Activated T-cell treated with anti-CD3 and anti-CD28 coated beads, Interleukin-2, amount 50 U/mL, for 72 hours (primary cell): ENCODE measurements around the gene GNAI3. TPM values are rescaled to one million over a fixed set of nuclear protein-coding genes. Genes with fewer than 3 reads are reported as not detected.

Experiments used
- ATAC-seq, 2 donors: fragments of 150-1000 bp; cut with Tn5 transposase; replicated peaks in 1 of 2; 2 replicates each; pipeline ENCODE4 v1.10.0; 2021; ENCODE audit warnings: moderate library complexity in 2 of 2, mild to moderate bottlenecking in 1 of 2
- DNase-seq, 2 donors: peaks; one replicate each; pipeline ENCODE4 v3.0.0; 2021 to 2022; ENCODE audit warnings: mixed read lengths in 1 of 2
- H3K27ac Mint-ChIP-seq: one replicate; pipeline ENCODE4 v1.8.0; 2022; ENCODE audit warnings: mild to moderate bottlenecking, moderate library complexity, mixed read lengths
- H3K27me3 Mint-ChIP-seq: one replicate; pipeline ENCODE4 v1.8.0; 2022; ENCODE audit warnings: low read depth, mixed read lengths
- H3K36me3 Mint-ChIP-seq, 2 donors: one replicate each; pipeline ENCODE4 v1.8.0; 2022; ENCODE audit warnings: mixed read lengths in 2 of 2, mild to moderate bottlenecking in 1 of 2; ENCODE audit not compliant: insufficient read depth in 2 of 2
- H3K4me1 Mint-ChIP-seq: one replicate; pipeline ENCODE4 v1.8.0; 2022; ENCODE audit warnings: low read depth, mixed read lengths
- H3K4me3 Mint-ChIP-seq, 2 donors: one replicate each; pipeline ENCODE4 v1.8.0; 2022; ENCODE audit warnings: mild to moderate bottlenecking in 2 of 2, mixed read lengths in 2 of 2, moderate library complexity in 2 of 2
- H3K9me3 Mint-ChIP-seq, 2 donors: one replicate each; pipeline ENCODE4 v1.8.0; 2022; ENCODE audit warnings: mixed read lengths in 2 of 2
- total RNA-seq, 2 donors: library from RNA; stranded (reverse); gene quantifications; one replicate each; pipeline ENCODE4 v1.2.3, GENCODE V29; 2022

The GNAI3 gene
- total RNA-seq, 2 donors from 2014 or later: 8.9 to 10.1 TPM

DNA sequence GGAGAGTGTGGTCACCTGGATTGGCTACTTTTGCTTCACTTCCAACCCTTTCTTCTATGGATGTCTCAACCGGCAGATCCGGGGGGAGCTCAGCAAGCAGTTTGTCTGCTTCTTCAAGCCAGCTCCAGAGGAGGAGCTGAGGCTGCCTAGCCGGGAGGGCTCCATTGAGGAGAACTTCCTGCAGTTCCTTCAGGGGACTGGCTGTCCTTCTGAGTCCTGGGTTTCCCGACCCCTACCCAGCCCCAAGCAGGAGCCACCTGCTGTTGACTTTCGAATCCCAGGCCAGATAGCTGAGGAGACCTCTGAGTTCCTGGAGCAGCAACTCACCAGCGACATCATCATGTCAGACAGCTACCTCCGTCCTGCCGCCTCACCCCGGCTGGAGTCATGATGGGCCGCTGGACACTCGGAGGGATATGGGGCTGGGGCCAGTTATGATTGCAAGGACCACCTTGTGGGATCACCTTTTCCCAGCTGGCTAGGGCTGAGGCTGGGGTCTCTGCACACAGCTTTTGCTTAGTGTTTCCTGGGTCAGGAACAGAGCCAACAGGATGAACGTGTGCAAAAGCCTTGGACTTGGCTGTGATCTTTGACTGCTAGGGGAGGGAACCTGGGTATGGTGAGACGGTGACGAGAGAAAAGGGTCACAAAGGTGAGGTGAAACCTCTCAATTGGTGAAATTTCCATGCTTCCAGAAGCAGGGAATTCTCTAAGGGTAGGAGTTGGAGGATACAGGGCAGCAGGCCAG lies 4.3 kb upstream of the GNAI3 start:
- ATAC-seq (no peak), DNase-seq (no peak)
- H3K4me3 Mint-ChIP-seq: no peak overlapping the region
- peaks cover 24% of the 10 kb centered on the region for H3K4me1 Mint-ChIP-seq
- no peak overlapping the region for H3K27ac Mint-ChIP-seq
- no peaks in the 10 kb centered on the region for H3K27me3 Mint-ChIP-seq
- no peaks in the 10 kb centered on the region for H3K9me3 Mint-ChIP-seq
- H3K36me3 Mint-ChIP-seq: peaks cover 6 to 7% of the 10 kb centered on the region in 2 donors

DNA sequence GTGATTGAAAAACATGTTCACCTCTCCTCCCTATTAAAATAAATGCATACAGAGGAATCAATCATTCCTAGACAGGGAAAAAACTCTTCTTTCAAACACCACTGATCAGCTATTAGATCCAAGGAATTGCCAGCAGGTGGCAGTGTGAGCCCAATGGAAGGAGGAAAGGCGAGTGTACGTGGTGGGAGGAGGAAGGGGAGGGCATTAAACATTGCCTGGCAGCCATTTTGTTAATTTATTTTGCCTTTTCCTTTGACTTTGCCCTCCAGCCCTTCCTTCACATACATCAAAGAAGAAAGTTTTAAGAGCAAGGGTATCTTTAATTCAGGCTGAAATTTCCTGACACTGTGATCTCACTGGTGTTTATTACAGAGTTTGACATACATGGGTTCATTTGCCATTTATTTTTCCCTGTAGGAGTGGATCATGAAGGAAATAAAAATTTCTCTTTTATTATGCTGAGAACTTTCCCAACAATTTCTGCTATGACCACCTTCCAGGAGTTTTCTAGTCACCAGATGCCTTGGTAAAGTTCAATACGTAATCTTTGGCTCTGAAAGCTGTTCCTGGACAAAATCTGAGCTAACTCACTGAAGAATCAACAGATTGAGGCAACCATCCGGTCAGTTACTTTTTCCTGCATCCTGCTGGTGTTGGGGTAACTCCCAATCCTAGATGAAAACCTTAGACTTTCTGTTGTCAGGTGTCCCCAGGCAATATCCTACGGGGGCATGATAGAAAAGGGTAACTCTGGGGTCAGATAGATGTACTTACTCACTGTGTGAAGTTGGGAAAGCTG lies 1.9 kb upstream of the GNAI3 start:
- H3K4me1 Mint-ChIP-seq: peaks cover 45% of the 10 kb centered on the region
- no peaks in the 10 kb centered on the region for H3K9me3 Mint-ChIP-seq
- H3K36me3 Mint-ChIP-seq: peaks cover 6 to 12% of the 10 kb centered on the region in 2 donors
- H3K27me3 Mint-ChIP-seq: no peaks in the 10 kb centered on the region
- H3K27ac Mint-ChIP-seq: peak overlapping the region; percentile 98
- peak overlapping the region; percentile 91 to 100 for H3K4me3 Mint-ChIP-seq
- ATAC-seq: peak; percentile 41 to 46
- peak; percentile 89 to 91 for DNase-seq

DNA sequence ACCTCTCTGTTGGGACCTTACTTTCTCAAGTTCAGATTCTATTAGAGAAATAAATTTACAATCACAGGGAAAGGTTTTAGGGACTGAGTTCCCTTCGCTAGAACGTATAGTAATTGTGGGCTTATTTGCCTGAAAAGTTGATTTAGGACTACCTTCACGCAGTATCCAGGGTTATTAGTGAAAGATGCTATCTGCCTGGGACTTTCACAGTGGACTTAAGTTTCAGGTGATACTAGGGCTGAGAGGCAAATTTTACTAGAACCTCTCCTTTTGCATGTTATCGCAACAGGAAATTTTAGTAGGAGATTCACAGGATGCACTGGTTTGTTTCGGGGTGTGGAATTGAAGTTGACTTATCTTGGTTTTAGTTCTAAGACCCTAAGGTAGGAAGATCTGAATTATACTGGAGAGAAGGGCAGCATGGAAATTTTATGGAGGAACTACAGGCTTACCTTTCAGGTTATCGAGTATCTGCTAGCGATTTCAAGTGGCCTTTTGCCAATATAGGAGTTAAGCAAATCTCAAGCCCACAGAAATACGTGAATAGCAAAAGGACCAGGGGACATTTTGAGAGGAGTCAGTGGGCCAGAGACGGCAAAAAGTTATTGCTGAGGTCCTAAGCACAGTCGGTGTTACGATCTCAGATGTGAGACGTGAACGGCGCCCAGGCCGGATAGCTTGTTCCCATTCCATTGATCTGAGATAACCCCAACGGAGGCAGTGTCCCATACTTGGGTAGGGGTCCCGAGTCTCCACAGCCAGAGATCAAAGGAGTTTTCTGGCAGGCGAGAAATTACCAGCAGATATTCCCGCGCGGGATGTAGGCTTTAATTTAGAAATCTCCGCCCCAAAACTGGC lies 723 bp upstream of the GNAI3 start:
- Mint-ChIP-seq H3K4me1 (peaks cover 48% of the 10 kb centered on the region), H3K9me3 (no peaks in the 10 kb centered on the region), H3K27me3 (no peaks in the 10 kb centered on the region), H3K27ac (peak overlapping the region; percentile 98), H3K36me3 (peaks cover 6 to 12% of the 10 kb centered on the region in 2 donors), H3K4me3 (peak overlapping the region; percentile 91 to 100)
- DNase-seq (peak; percentile 17 to 45), ATAC-seq (peak in 1 of 2 donors; percentile 12)

DNA sequence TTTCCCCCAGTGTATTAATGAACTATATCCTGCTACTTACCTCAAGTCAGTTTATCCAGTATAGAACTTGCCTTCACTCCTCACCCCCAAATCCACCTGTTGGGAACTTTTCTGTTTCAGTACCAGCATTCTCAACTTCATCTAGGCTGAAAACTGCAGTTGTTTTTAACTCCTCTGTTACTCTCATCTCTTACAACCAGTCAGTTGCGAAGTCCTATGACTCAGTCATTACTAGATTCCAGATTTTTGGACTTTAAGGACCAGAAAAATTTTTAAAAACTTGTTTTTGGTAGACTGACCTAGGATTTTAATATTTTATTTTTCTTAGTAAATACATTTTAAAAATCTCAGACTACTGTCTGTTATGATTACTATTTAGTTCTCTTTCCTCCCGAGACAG lies 8.1 kb downstream of the GNAI3 start:
- ATAC-seq (no peak), DNase-seq (no peak)
- H3K9me3 Mint-ChIP-seq: no peaks in the 10 kb centered on the region
- H3K27me3 Mint-ChIP-seq: no peaks in the 10 kb centered on the region
- H3K27ac Mint-ChIP-seq: no peak overlapping the region
- peaks cover 61% of the 10 kb centered on the region for H3K4me1 Mint-ChIP-seq
- H3K4me3 Mint-ChIP-seq: no peak overlapping the region
- H3K36me3 Mint-ChIP-seq: peaks cover 3% of the 10 kb centered on the region in 2 donors

- no peak overlapping the region for H3K27ac Mint-ChIP-seq
- H3K4me3 Mint-ChIP-seq: no peak overlapping the region
- no peaks in the 10 kb centered on the region for H3K27me3 Mint-ChIP-seq
- ATAC-seq (no peak), DNase-seq (no peak)
- peaks cover 58% of the 10 kb centered on the region for H3K4me1 Mint-ChIP-seq
- H3K36me3 Mint-ChIP-seq: peaks cover 3% of the 10 kb centered on the region in 2 donors
- H3K9me3 Mint-ChIP-seq: no peaks in the 10 kb centered on the region
These were observed 9.1 kb downstream of the GNAI3 start for GRCh38 chr1:109557520-109557919.

GRCh38 chr1:109559995-109560394 lies 11.6 kb downstream of the GNAI3 start:
- ATAC-seq (no peak), DNase-seq (no peak)
- peaks cover 58% of the 10 kb centered on the region for H3K4me1 Mint-ChIP-seq
- H3K27me3 Mint-ChIP-seq: no peaks in the 10 kb centered on the region
- H3K36me3 Mint-ChIP-seq: peaks cover 0 to 5% of the 10 kb centered on the region in 2 donors
- no peak overlapping the region for H3K27ac Mint-ChIP-seq
- H3K9me3 Mint-ChIP-seq: no peaks in the 10 kb centered on the region
- H3K4me3 Mint-ChIP-seq: no peak overlapping the region

GRCh38 chr1:109564194-109564878 lies 15.9 kb downstream of the GNAI3 start:
- H3K4me1 Mint-ChIP-seq: peaks cover 40% of the 10 kb centered on the region
- no peak for ATAC-seq
- H3K36me3 Mint-ChIP-seq: peaks cover 0 to 2% of the 10 kb centered on the region in 2 donors
- peak overlapping the region; percentile 4 for H3K27ac Mint-ChIP-seq
- H3K27me3 Mint-ChIP-seq: no peaks in the 10 kb centered on the region
- no peak for DNase-seq
- H3K9me3 Mint-ChIP-seq: no peaks in the 10 kb centered on the region
- H3K4me3 Mint-ChIP-seq: peak overlapping the region in 1 of 2 donors; percentile 5

DNA sequence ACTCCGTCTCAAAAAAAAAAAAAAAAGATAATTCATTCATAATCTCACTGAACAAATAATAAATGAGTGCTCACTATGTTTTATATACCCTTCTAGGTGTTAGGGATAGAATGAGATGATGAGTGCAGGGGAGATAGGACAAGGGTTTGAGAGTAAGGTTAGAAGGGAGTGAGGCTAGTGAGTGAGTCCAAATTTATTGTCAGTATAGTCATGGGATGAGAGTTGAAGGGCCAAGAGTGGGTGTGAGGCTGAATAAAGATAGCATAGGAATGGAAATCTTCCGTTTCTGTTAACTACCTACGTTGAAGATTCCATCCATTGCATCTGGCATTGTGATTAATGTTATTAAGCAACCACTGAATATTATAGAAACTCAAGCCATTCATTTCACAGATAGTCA lies 16.8 kb downstream of the GNAI3 start:
- Mint-ChIP-seq H3K27ac (no peak overlapping the region), H3K4me3 (no peak overlapping the region), H3K4me1 (peaks cover 33% of the 10 kb centered on the region), H3K9me3 (no peaks in the 10 kb centered on the region), H3K27me3 (no peaks in the 10 kb centered on the region), H3K36me3 (peaks cover 0 to 2% of the 10 kb centered on the region in 2 donors)
- no peak for DNase-seq
- no peak for ATAC-seq

GRCh38 chr1:109566982-109567381 lies 18.6 kb downstream of the GNAI3 start:
- no peaks in the 10 kb centered on the region for H3K9me3 Mint-ChIP-seq
- H3K4me1 Mint-ChIP-seq: peaks cover 33% of the 10 kb centered on the region
- no peak overlapping the region for H3K4me3 Mint-ChIP-seq
- H3K27ac Mint-ChIP-seq: no peak overlapping the region
- H3K27me3 Mint-ChIP-seq: no peaks in the 10 kb centered on the region
- DNase-seq (no peak), ATAC-seq (no peak)
- peaks cover 0 to 2% of the 10 kb centered on the region in 2 donors for H3K36me3 Mint-ChIP-seq

DNA sequence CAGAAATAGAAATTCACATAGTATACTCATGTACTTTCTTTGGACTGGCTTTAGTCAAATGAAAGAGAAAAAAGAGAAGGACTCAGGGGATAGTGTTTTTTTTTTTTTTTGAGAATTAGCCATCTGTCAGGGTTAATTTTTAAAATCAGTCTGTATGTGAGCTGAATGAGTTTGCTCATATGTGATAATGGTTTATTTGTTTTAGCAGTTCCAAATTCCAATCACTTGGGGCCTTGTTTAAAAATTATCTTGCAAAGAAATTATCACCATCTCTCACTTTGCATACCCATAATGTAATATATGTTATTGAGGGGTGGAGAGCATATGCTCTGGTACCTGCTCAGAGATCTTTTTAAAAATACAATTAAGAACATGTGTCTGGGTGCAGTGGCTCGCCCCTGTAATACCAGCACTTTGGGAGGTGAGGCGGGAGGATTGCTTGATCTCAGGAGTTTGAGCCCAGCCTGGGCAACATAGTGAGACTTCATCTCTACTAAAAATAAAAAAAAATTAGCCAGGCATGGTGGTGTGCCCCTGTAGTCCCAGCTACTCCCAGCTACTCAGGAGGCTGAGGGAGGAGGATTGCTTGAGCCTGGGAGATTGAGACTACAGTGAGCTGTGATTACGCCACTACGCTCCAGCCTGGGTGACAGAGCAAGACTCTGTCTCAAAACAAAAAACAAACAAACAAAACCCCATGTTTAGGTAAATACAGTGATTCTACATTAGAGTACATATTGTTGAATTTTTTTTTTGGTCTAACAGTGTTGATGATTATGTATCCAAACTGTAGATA lies 19.7 kb downstream of the GNAI3 start:
- Mint-ChIP-seq H3K27me3 (no peaks in the 10 kb centered on the region), H3K36me3 (peaks cover 0 to 2% of the 10 kb centered on the region in 2 donors), H3K4me3 (no peak overlapping the region), H3K4me1 (peaks cover 39% of the 10 kb centered on the region), H3K27ac (no peak overlapping the region), H3K9me3 (no peaks in the 10 kb centered on the region)
- ATAC-seq (no peak), DNase-seq (no peak)

DNA sequence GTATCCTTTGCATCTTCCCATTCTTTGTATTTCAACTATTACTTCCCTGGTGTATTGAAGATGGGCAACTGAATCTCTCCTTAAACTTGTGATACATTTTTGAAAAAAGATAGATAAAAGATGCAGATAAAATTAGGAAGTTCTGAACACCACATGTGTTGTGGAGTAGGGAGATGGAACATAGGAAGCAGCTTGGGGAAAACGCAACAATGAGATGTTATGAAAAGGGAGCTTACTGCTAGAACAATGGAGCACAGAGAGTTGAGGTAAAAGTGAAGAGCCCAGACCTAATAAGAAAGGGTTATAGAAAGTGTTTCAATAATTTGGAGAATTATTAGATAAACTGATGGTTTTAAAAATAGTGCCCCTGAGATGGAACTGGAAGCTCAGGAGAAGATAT lies 20.9 kb downstream of the GNAI3 start:
- no peak for DNase-seq
- Mint-ChIP-seq H3K36me3 (peaks cover 0 to 2% of the 10 kb centered on the region in 2 donors), H3K9me3 (no peaks in the 10 kb centered on the region), H3K27ac (no peak overlapping the region), H3K27me3 (no peaks in the 10 kb centered on the region), H3K4me3 (no peak overlapping the region), H3K4me1 (peaks cover 33% of the 10 kb centered on the region)
- ATAC-seq: no peak

- Mint-ChIP-seq H3K36me3 (no peaks in the 10 kb centered on the region), H3K4me3 (no peak overlapping the region), H3K27ac (no peak overlapping the region), H3K4me1 (peaks cover 26% of the 10 kb centered on the region), H3K9me3 (no peaks in the 10 kb centered on the region), H3K27me3 (no peaks in the 10 kb centered on the region)
- ATAC-seq: no peak
- no peak for DNase-seq
These were observed 22.0 kb downstream of the GNAI3 start for GRCh38 chr1:109570414-109570813.
